ENCODE data around the gene PAX5. TPM values are rescaled to one million over a fixed set of nuclear protein-coding genes. Genes with fewer than 3 reads are reported as not detected.

The PAX5 gene
- total RNA-seq, 4 donors from 2014 or later: not detected

DNA sequence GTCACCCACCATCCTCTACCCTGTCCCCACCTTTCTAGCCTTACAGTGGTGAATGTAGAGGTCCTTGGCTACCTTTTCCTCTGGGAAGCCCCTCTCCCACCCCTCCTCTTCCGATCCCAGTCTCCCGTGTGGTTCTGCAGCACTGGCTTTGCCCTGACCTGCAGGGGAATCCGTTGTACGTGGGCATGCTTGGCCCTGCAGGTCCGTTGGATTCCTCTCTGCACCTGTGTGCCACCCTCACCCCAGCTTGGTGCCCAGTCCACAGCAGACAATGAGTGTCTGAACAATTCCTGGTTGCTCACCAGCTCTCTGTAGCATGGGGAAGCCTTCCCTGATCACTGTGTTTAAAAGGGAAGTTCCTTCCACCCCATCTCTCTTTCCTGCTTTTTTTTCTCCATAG lies 185.1 kb downstream of the PAX5 start:
- no peaks in the 10 kb centered on the region for H3K9me3 ChIP-seq
- no peak overlapping the region for H3K4me3 ChIP-seq
- H3K36me3 ChIP-seq: no peaks in the 10 kb centered on the region
- H3K27ac ChIP-seq: no peak overlapping the region
- WGBS, 2 donors: 81 to 83% methylated on average over 5 of the region's 5 CpGs
- H3K4me1 ChIP-seq: no peaks in the 10 kb centered on the region
- TF ChIP-seq EP300 (IDR thresholded peaks at IDR 0.05): no peak
- TF ChIP-seq POLR2A (IDR thresholded peaks at IDR 0.05): no peak
- TF ChIP-seq, protein P1, sequence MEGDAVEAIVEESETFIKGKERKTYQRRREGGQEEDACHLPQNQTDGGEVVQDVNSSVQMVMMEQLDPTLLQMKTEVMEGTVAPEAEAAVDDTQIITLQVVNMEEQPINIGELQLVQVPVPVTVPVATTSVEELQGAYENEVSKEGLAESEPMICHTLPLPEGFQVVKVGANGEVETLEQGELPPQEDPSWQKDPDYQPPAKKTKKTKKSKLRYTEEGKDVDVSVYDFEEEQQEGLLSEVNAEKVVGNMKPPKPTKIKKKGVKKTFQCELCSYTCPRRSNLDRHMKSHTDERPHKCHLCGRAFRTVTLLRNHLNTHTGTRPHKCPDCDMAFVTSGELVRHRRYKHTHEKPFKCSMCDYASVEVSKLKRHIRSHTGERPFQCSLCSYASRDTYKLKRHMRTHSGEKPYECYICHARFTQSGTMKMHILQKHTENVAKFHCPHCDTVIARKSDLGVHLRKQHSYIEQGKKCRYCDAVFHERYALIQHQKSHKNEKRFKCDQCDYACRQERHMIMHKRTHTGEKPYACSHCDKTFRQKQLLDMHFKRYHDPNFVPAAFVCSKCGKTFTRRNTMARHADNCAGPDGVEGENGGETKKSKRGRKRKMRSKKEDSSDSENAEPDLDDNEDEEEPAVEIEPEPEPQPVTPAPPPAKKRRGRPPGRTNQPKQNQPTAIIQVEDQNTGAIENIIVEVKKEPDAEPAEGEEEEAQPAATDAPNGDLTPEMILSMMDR (IDR thresholded peaks at IDR 0.05): no peak
- no peaks in the 10 kb centered on the region for H3K27me3 ChIP-seq
- DNase-seq (ENCODE audit: low spot score in 2 of 2): no peak

DNA sequence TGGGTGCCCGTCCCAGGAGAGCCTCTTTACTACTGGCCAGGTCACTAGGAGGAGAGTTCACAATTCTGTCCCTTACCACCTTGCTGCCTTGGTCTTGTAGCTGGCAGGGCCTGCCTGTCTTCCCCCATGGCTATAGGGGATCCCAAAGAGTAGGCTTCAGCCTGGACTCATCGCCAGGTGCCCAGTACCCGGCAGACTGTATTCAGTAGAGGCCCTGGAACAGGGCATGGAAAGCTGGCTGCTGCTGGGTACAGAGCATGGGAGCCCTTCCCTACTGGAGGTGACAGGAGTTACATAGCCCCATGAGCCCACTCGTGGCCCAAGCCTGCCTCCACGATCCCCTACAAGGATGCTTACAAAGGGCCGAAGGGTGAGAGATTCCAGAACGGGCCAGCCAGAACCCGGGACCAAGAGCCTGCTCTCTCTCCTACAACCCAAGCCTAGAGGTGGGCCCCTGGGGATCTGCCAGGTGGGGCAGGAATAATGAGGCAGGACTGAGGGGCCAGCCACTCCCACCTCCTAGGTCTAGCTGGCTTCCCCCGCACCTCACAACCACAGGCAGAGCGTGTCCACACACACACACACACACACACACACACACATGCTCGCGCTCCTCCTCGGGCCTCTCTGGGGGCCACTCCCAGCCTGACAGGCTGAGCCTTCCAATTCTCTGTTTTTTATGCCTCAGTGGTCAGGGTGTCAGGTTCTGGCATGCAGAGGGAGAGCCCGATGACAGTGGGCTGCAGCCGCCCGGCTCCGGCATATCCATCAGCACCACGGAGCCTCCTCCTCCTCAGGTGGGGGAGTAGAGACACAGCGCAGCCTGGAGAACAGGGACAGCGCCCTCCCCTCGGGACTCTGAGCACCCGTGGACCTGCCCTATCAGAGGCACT lies 186.0 kb downstream of the PAX5 start:
- DNase-seq (ENCODE audit: low spot score in 2 of 2): no peak
- H3K27ac ChIP-seq: no peak overlapping the region
- WGBS, 2 donors: 34 to 37% methylated on average over 19 to 20 of the region's 22 CpGs
- H3K4me3 ChIP-seq: no peak overlapping the region
- no peaks in the 10 kb centered on the region for H3K36me3 ChIP-seq
- no peaks in the 10 kb centered on the region for H3K9me3 ChIP-seq
- TF ChIP-seq, protein P1 (IDR thresholded peaks at IDR 0.05): no peak
- no peak for TF ChIP-seq EP300 (IDR thresholded peaks at IDR 0.05)
- TF ChIP-seq POLR2A (IDR thresholded peaks at IDR 0.05): no peak
- H3K4me1 ChIP-seq: no peaks in the 10 kb centered on the region
- no peaks in the 10 kb centered on the region for H3K27me3 ChIP-seq

DNA sequence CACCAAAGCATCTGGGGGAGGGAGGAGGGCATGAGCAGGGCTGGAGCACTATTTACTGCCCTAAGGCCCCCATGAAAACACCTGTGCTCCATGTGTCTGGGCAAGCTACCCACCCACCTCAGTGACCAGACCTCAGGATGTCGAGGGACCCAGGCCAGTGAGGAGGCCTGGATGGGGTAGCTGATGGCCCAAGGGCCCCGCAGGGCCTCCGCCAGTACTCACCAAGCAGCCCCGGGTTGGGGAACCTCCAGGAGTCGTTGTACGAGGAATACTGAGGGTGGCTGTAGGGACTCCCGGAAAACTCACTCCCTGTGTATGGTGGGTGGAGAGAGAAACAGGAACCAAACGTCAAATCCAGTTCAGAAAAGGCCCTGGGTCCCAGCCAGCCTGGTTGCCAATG lies 187.4 kb downstream of the PAX5 start:
- Histone ChIP-seq H3K9me3 (no peaks in the 10 kb centered on the region), H3K36me3 (no peaks in the 10 kb centered on the region), H3K4me1 (no peaks in the 10 kb centered on the region), H3K4me3 (no peak overlapping the region), H3K27ac (no peak overlapping the region), H3K27me3 (no peaks in the 10 kb centered on the region)
- TF ChIP-seq, protein P1 (IDR thresholded peaks at IDR 0.05): no peak
- no peak for TF ChIP-seq POLR2A (IDR thresholded peaks at IDR 0.05)
- no peak for TF ChIP-seq EP300 (IDR thresholded peaks at IDR 0.05)
- 88% methylated on average over 8 of the region's 8 CpGs for WGBS, 2 donors
- DNase-seq (ENCODE audit: low spot score in 2 of 2): no peak

DNA sequence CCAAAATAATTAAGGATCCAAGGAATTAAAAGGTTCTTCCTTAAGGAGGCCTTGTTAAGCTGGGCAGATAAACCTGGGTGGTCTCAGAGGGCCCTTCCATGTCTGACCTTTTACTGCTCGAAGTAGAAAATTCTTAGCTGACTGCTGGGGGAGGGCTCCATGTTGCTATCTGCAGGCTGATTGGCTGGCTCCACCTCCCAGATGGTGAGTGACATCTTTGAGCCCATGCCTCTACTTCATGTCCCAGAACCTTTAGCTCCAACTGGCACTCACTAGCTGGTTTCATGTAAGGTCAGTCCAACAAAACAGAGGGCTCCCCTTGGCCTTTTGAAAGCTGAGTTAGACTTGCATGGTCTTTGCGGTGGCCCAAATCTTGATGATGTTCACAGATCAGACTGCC lies 188.2 kb downstream of the PAX5 start:
- H3K27ac ChIP-seq: no peak overlapping the region
- WGBS, 2 donors: 48 to 53% methylated on average over 2 of the region's 2 CpGs
- TF ChIP-seq EP300 (IDR thresholded peaks at IDR 0.05) (no peak), POLR2A (IDR thresholded peaks at IDR 0.05) (no peak)
- TF ChIP-seq, protein P1 (IDR thresholded peaks at IDR 0.05): no peak

DNA sequence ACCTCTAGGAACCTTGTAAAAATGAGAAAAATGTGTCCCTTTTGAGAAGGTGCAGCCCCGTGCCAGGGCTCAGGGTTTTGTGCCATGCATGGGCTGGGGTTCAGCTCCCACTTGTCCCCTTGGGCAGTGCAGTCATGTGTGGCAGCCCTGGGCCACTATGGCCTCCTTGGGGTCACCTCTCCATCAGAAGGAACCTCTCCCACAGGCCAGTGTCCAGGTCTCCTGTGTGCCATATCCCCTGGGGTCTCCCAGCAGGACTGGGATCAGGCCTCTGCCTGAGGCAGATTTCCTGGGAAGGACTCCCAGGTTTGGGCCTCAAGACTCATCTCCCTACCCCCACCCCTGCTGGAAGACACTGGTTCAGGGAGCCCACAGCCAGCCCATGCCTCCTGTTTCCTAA lies 189.1 kb downstream of the PAX5 start:
- DNase-seq (ENCODE audit: low spot score in 2 of 2): no peak
- no peaks in the 10 kb centered on the region for H3K36me3 ChIP-seq
- H3K4me1 ChIP-seq: no peaks in the 10 kb centered on the region
- no peaks in the 10 kb centered on the region for H3K27me3 ChIP-seq
- H3K4me3 ChIP-seq: no peak overlapping the region
- H3K9me3 ChIP-seq: no peaks in the 10 kb centered on the region
- WGBS, 2 donors: 89 to 92% methylated on average over 1 of the region's 1 CpG
- TF ChIP-seq EP300 (IDR thresholded peaks at IDR 0.05): no peak
- TF ChIP-seq, protein P1 (IDR thresholded peaks at IDR 0.05): no peak
- TF ChIP-seq POLR2A (IDR thresholded peaks at IDR 0.05): no peak
- no peak overlapping the region for H3K27ac ChIP-seq

More for the DNA sequence above, 188.2 kb downstream of the PAX5 start:
- H3K27me3 ChIP-seq: no peaks in the 10 kb centered on the region
- H3K4me3 ChIP-seq: no peak overlapping the region
- no peaks in the 10 kb centered on the region for H3K4me1 ChIP-seq
- H3K36me3 ChIP-seq: no peaks in the 10 kb centered on the region
- DNase-seq (ENCODE audit: low spot score in 2 of 2): no peak
- no peaks in the 10 kb centered on the region for H3K9me3 ChIP-seq
